GM23338 (cell line): Measurements from ENCODE around the gene DMD. TPM values are rescaled to one million over a fixed set of nuclear protein-coding genes. Genes with fewer than 3 reads are reported as not detected.

Experiments used
- ATAC-seq: fragments of 200-7000 bp; cut with Tn5 transposase; 3 replicates; pipeline ENCODE4 v1.9.1; 2020
- DNase-seq: peaks from one replicate; pipeline ENCODE4 v3.0.0-alpha.2; 2015; ENCODE audit warnings: low spot score
- H2AFZ ChIP-seq: fragments of 200-600 bp; sonication (generic); 2 replicates; pipeline ENCODE4 v1.8.0; 2016; ENCODE audit warnings: antibody characterized with exemption, mild to moderate bottlenecking, moderate library complexity
- H3F3A ChIP-seq: fragments of 200-600 bp; sonication (generic); replicated peaks from 2 replicates; pipeline ENCODE4 v1.8.0; 2017; ENCODE audit warnings: antibody characterized with exemption, mixed run types, low read depth
- H3K27ac ChIP-seq: fragments of 200-600 bp; sonication (generic); 2 replicates; pipeline ENCODE4 v1.6.1; 2016; ENCODE audit warnings: low read depth
- H3K27me3 ChIP-seq: fragments of 200-600 bp; sonication (generic); 2 replicates; pipeline ENCODE4 v1.8.0; 2016; ENCODE audit warnings: mild to moderate bottlenecking, mixed run types, moderate library complexity; ENCODE audit not compliant: insufficient read depth
- H3K36me3 ChIP-seq: fragments of 200-600 bp; sonication (generic); 2 replicates; pipeline ENCODE4 v1.8.0; 2016; ENCODE audit warnings: mild to moderate bottlenecking; ENCODE audit not compliant: insufficient read depth
- H3K4me1 ChIP-seq: fragments of 200-600 bp; sonication (generic); 2 replicates; pipeline ENCODE4 v1.8.0; 2016; ENCODE audit warnings: mild to moderate bottlenecking, moderate library complexity; ENCODE audit not compliant: insufficient read depth
- H3K4me2 ChIP-seq: fragments of 200-600 bp; sonication (generic); 2 replicates; pipeline ENCODE4 v1.7.1; 2017; ENCODE audit warnings: mixed run types
- H3K4me3 ChIP-seq: fragments of 200-600 bp; sonication (generic); 2 replicates; pipeline ENCODE4 v1.6.1; 2016; ENCODE audit warnings: mixed run types
- H3K79me2 ChIP-seq: fragments of 200-600 bp; sonication (generic); replicated peaks from 2 replicates; pipeline ENCODE4 v1.8.0; 2017; ENCODE audit warnings: mild to moderate bottlenecking; ENCODE audit not compliant: insufficient read depth
- H3K9me2 ChIP-seq: fragments of 200-600 bp; sonication (generic); 2 replicates; pipeline ENCODE4 v1.8.0; 2017; ENCODE audit not compliant: insufficient read depth
- H4K20me1 ChIP-seq: fragments of 200-600 bp; sonication (generic); replicated peaks from 2 replicates; pipeline ENCODE4 v1.8.0; 2017; ENCODE audit warnings: mild to moderate bottlenecking; ENCODE audit not compliant: insufficient read depth
- H3K27ac Mint-ChIP-seq: 2 replicates; pipeline ENCODE4 v1.8.0; 2020; ENCODE audit warnings: inconsistent platforms, mild to moderate bottlenecking, moderate library complexity, mixed read lengths
- H3K27me3 Mint-ChIP-seq: 3 replicates; pipeline ENCODE4 v1.8.0; 2022; ENCODE audit warnings: low read depth, mild to moderate bottlenecking, moderate library complexity, mixed read lengths, inconsistent platforms; ENCODE audit not compliant: insufficient read depth, poor library complexity
- H3K36me3 Mint-ChIP-seq: 3 replicates; pipeline ENCODE4 v1.8.0; 2021; ENCODE audit warnings: low read depth, mild to moderate bottlenecking, inconsistent platforms, moderate library complexity, mixed read lengths
- H3K4me1 Mint-ChIP-seq: 3 replicates; pipeline ENCODE4 v1.8.0; 2020; ENCODE audit warnings: mild to moderate bottlenecking, inconsistent platforms, mixed read lengths
- H3K4me3 Mint-ChIP-seq: 3 replicates; pipeline ENCODE4 v1.8.0; 2021; ENCODE audit warnings: moderate library complexity, mild to moderate bottlenecking, inconsistent platforms, mixed read lengths
- H3K9me3 Mint-ChIP-seq: 3 replicates; pipeline ENCODE4 v1.8.0; 2020; ENCODE audit warnings: moderate library complexity, mild to moderate bottlenecking, inconsistent platforms, mixed read lengths
- ETS1 ChIP-seq: IDR thresholded peaks from 2 replicates; pipeline ENCODE4 v1.6.1; 2016; ENCODE audit warnings: antibody characterized with exemption
- EZH2phosphoT487 ChIP-seq: fragments of 200-600 bp; sonication (generic); IDR thresholded peaks from one replicate; pipeline ENCODE4 v1.8.1; 2018; ENCODE audit warnings: antibody characterized with exemption; ENCODE audit not compliant: unreplicated experiment
- JUNB ChIP-seq: IDR thresholded peaks from one replicate; pipeline ENCODE4 v1.6.1; 2016; ENCODE audit warnings: antibody characterized with exemption; ENCODE audit not compliant: unreplicated experiment
- NANOG ChIP-seq: IDR thresholded peaks from 2 replicates; pipeline ENCODE4 v1.6.1; 2016; ENCODE audit warnings: antibody characterized with exemption, borderline replicate concordance
- POLR2AphosphoS5 ChIP-seq: IDR thresholded peaks from 2 replicates; pipeline ENCODE4 v1.6.1; 2016; ENCODE audit warnings: antibody characterized with exemption, low read depth
- REST ChIP-seq: IDR thresholded peaks from one replicate; pipeline ENCODE4 v1.6.1; 2018; ENCODE audit warnings: antibody characterized with exemption; ENCODE audit not compliant: unreplicated experiment
- STAT1 ChIP-seq: IDR thresholded peaks from one replicate; pipeline ENCODE4 v1.6.1; 2016; ENCODE audit warnings: antibody characterized with exemption; ENCODE audit not compliant: unreplicated experiment
- ZNF114 ChIP-seq: fragments of 250-450 bp; sonication (Bioruptor Pico); IDR thresholded peaks from 2 replicates; pipeline ENCODE4 v1.5.0; 2020; ENCODE audit warnings: mild to moderate bottlenecking, moderate library complexity
- ZNF462 ChIP-seq: fragments of 250-450 bp; sonication (Bioruptor Pico); IDR thresholded peaks from 2 replicates; pipeline ENCODE4 v1.5.0; 2020; ENCODE audit warnings: mild to moderate bottlenecking, moderate library complexity
- polyA plus RNA-seq: library from polyadenylated mRNA; unstranded; fragments of >200 nt; fragmentation: Nextera tagmentation; extraction: Ambion mirVana; gene quantifications from 2 replicates; pipeline ENCODE4 v1.2.1, GENCODE V29; 2016
- total RNA-seq: library from RNA; depleted of rRNA; stranded (reverse); fragments of >200 nt; shearing (Covaris generic); gene quantifications from 2 replicates; pipeline ENCODE4 v1.2.3, GENCODE V29; 2014

DMD gene
- total and polyA plus RNA-seq, 2 experiments from 2014 or later, result 4.5 to 7.6 TPM

GRCh38 chrX:31245714-31246113, 1965.6 kb downstream of the DMD start:
- Histone ChIP-seq H3F3A (no peaks in the 10 kb centered on the region), H3K36me3 (no peaks in the 10 kb centered on the region), H3K4me3 (no peak overlapping the region), H3K27me3 (no peaks in the 10 kb centered on the region), H3K27ac (no peak overlapping the region), H4K20me1 (no peaks in the 10 kb centered on the region), H3K9me2 (no peaks in the 10 kb centered on the region), H3K79me2 (no peaks in the 10 kb centered on the region), H3K4me1 (0 out of 2 replicates have a peak, but pooled peaks cover 8% of the 10 kb centered on the region), H3K4me2 (no peak overlapping the region), H2AFZ (no peak overlapping the region)
- Mint-ChIP-seq H3K9me3 (no peaks in the 10 kb centered on the region), H3K4me1 (peaks cover 16% of the 10 kb centered on the region; the same call in 2 of the 3 replicates), H3K27me3 (peaks cover 2% of the 10 kb centered on the region), H3K27ac (no peak overlapping the region), H3K36me3 (0 out of 3 replicates have a peak, but pooled peaks cover 2% of the 10 kb centered on the region), H3K4me3 (no peak overlapping the region)
- TF ChIP-seq ZNF462 (CRISPR knock-in tag) (no peak), STAT1 (no peak), JUNB (no peak), EZH2phosphoT487 (no peak), POLR2AphosphoS5 (no peak), NANOG (no peak)
- ATAC-seq (no peak), DNase-seq (no peak)

- no peak for DNase-seq
- H3K4me1 ChIP-seq, result 0 out of 2 replicates have a peak, but pooled peaks cover 8% of the 10 kb centered on the region
- Mint-ChIP-seq H3K4me1 (peaks cover 16% of the 10 kb centered on the region; the same call in 2 of the 3 replicates), H3K4me3 (no peak overlapping the region), H3K27me3 (peaks cover 2% of the 10 kb centered on the region), H3K9me3 (no peaks in the 10 kb centered on the region), H3K36me3 (0 out of 3 replicates have a peak, but pooled peaks cover 2% of the 10 kb centered on the region), H3K27ac (no peak overlapping the region)
- H3K27me3 ChIP-seq, result no peaks in the 10 kb centered on the region
- H3K4me2 ChIP-seq, result no peak overlapping the region
- H2AFZ ChIP-seq, result no peak overlapping the region
- H3K79me2 ChIP-seq, result no peaks in the 10 kb centered on the region
- no peaks in the 10 kb centered on the region for H3F3A ChIP-seq
- no peak overlapping the region for H3K27ac ChIP-seq
- H3K9me2 ChIP-seq, result no peaks in the 10 kb centered on the region
- no peaks in the 10 kb centered on the region for H3K36me3 ChIP-seq
- H3K4me3 ChIP-seq, result no peak overlapping the region
- no peaks in the 10 kb centered on the region for H4K20me1 ChIP-seq
- no peak for ATAC-seq
- no peak for TF ChIP-seq ETS1
- no peak for TF ChIP-seq ZNF114 (CRISPR knock-in tag)
- no peak for TF ChIP-seq REST
- no peak for TF ChIP-seq NANOG
- no peak for TF ChIP-seq STAT1
These were observed 1967.5 kb downstream of the DMD start for GRCh38 chrX:31243804-31244203.
